HG03025 (cell line): ENCODE results near the gene PRDM16.

Source experiments
- ATAC-seq: cut with Tn5 transposase; IDR thresholded peaks from one replicate; pipeline ENCODE4 v1.9.1; 2021; ENCODE audit warnings: mild to moderate bottlenecking, moderate library complexity; ENCODE audit not compliant: unreplicated experiment, low FRiP score

PRDM16 gene

GRCh38 chr1:3246251-3246650 is 177.2 kb downstream of the PRDM16 start:
- no peak for ATAC-seq

- no peak for ATAC-seq
Measured at GRCh38 chr1:3247521-3248121, 178.6 kb downstream of the PRDM16 start.

- no peak for ATAC-seq
Measured at GRCh38 chr1:3248155-3249141, 179.4 kb downstream of the PRDM16 start.

GRCh38 chr1:3249231-3249630 is 180.2 kb downstream of the PRDM16 start:
- no peak for ATAC-seq

GRCh38 chr1:3249631-3250501 is 180.9 kb downstream of the PRDM16 start:
- no peak for ATAC-seq

- ATAC-seq = no peak
Measured at GRCh38 chr1:3250624-3251023, 181.6 kb downstream of the PRDM16 start.

- no peak for ATAC-seq
Measured at GRCh38 chr1:3251099-3251806, 182.2 kb downstream of the PRDM16 start.

- ATAC-seq = no peak
Measured at GRCh38 chr1:3251807-3252428, 182.9 kb downstream of the PRDM16 start.

GRCh38 chr1:3255680-3256079 is 186.7 kb downstream of the PRDM16 start:
- ATAC-seq = no peak

GRCh38 chr1:3257788-3258187 is 188.8 kb downstream of the PRDM16 start:
- ATAC-seq = no peak

- no peak for ATAC-seq
Measured at GRCh38 chr1:3258386-3259003, 189.5 kb downstream of the PRDM16 start.

GRCh38 chr1:3259020-3259419 is 190.0 kb downstream of the PRDM16 start:
- ATAC-seq = no peak

- ATAC-seq = no peak
Measured at GRCh38 chr1:3261007-3261968, 192.3 kb downstream of the PRDM16 start.

- no peak for ATAC-seq
Measured at GRCh38 chr1:3261969-3262579, 193.1 kb downstream of the PRDM16 start.

- no peak for ATAC-seq
Measured at GRCh38 chr1:3262681-3263286, 193.8 kb downstream of the PRDM16 start.

GRCh38 chr1:3263790-3264189 is 194.8 kb downstream of the PRDM16 start:
- ATAC-seq = no peak

GRCh38 chr1:3264456-3264855 is 195.5 kb downstream of the PRDM16 start:
- ATAC-seq = no peak
